Stimulated activated CD8-positive, alpha-beta memory T cell treated with anti-CD3 and anti-CD28 coated beads, Interleukin-15, amount 100 ng/mL, for 48 hours (primary cell): Measurements from ENCODE around the gene MID2.
"Not testable (repeated sequence)": the region's sequence is repeated elsewhere in the genome, so short reads cannot be mapped to it uniquely, and the experiment has no call there.

ENCODE experiments used
- DNase-seq, 2 donors: peaks; one replicate each; pipeline ENCODE4 v3.0.0-alpha.2; 2020; ENCODE audit warnings: low read depth in 2 of 2

Gene MID2

GRCh38 chrX:107940095-107940494, 114.4 kb downstream of the MID2 start:
- no peak for DNase-seq

- not testable (repeated sequence) for DNase-seq
These were observed 129.7 kb downstream of the MID2 start for GRCh38 chrX:107955337-107955736.

GRCh38 chrX:107968623-107969022, 143.0 kb downstream of the MID2 start:
- no peak for DNase-seq

GRCh38 chrX:107970073-107970472, 144.4 kb downstream of the MID2 start:
- DNase-seq = no peak

GRCh38 chrX:107971636-107972035, 146.0 kb downstream of the MID2 start:
- DNase-seq = no peak
